Measurements from ENCODE around the gene SETBP1.

Gene SETBP1

GRCh38 chr18:45056926-45057325 is 376.2 kb downstream of the SETBP1 start:
- H3K27me3 Mint-ChIP-seq: no peaks in the 10 kb centered on the region
- H3K4me3 Mint-ChIP-seq: no peak overlapping the region
- no peaks in the 10 kb centered on the region for H3K9me3 Mint-ChIP-seq
- H3K36me3 Mint-ChIP-seq: peaks cover 72% of the 10 kb centered on the region
- no peak for ATAC-seq
- peak overlapping the region; percentile 57 for H3K27ac Mint-ChIP-seq
- H3K4me1 Mint-ChIP-seq: peaks cover 22% of the 10 kb centered on the region

DNA sequence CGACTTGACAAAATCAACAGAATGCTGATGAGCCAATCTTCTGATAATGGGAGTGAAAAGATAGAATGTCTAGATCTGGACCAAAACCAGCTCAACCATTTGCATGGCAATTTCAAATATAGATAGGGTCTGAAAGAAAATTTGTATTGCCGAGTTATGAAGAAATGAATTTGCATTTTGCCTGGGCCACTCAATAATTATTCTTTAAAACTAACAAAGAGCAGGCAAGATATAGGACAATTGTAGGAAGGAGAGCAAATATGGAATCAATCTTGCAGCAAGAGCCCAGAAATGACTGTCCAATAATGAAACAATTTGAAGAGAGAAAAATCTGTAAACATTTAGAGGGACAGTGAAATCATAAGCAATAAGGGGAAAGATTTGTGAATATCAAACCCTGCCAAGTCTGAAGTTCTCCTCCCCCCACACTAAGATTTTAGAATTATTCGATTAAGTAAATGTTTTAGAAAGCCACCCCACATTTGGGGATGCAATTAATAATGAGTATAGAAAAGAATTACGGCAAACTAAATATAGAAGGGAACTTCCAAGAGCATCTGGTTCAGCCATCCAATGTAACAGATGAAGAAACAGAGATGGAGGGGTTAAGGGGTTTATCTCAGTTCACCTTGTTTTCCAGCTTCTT is 377.4 kb downstream of the SETBP1 start:
- ATAC-seq: no peak
- Mint-ChIP-seq H3K36me3 (peaks cover 76% of the 10 kb centered on the region), H3K27ac (peak overlapping the region; percentile 57), H3K27me3 (no peaks in the 10 kb centered on the region), H3K9me3 (no peaks in the 10 kb centered on the region), H3K4me1 (peaks cover 21% of the 10 kb centered on the region), H3K4me3 (no peak overlapping the region)

GRCh38 chr18:45059695-45060094 is 379.0 kb downstream of the SETBP1 start:
- no peaks in the 10 kb centered on the region for H3K27me3 Mint-ChIP-seq
- no peak overlapping the region for H3K4me3 Mint-ChIP-seq
- peaks cover 26% of the 10 kb centered on the region for H3K4me1 Mint-ChIP-seq
- peaks cover 81% of the 10 kb centered on the region for H3K36me3 Mint-ChIP-seq
- H3K9me3 Mint-ChIP-seq: no peaks in the 10 kb centered on the region
- no peak for ATAC-seq
- H3K27ac Mint-ChIP-seq: peak overlapping the region; percentile 57

GRCh38 chr18:45060102-45060501 is 379.4 kb downstream of the SETBP1 start:
- ATAC-seq: no peak
- H3K9me3 Mint-ChIP-seq: no peaks in the 10 kb centered on the region

GRCh38 chr18:45061359-45061758 is 380.7 kb downstream of the SETBP1 start:
- Mint-ChIP-seq H3K9me3 (no peaks in the 10 kb centered on the region), H3K4me1 (peaks cover 35% of the 10 kb centered on the region), H3K36me3 (peaks cover 82% of the 10 kb centered on the region), H3K27ac (no peak overlapping the region), H3K27me3 (no peaks in the 10 kb centered on the region), H3K4me3 (no peak overlapping the region)
- no peak for ATAC-seq

More at GRCh38 chr18:45060102-45060501, 379.4 kb downstream of the SETBP1 start:
- H3K4me3 Mint-ChIP-seq: no peak overlapping the region
- peaks cover 81% of the 10 kb centered on the region for H3K36me3 Mint-ChIP-seq
- H3K4me1 Mint-ChIP-seq: peaks cover 26% of the 10 kb centered on the region
- no peaks in the 10 kb centered on the region for H3K27me3 Mint-ChIP-seq
- H3K27ac Mint-ChIP-seq: peak overlapping the region; percentile 57

DNA sequence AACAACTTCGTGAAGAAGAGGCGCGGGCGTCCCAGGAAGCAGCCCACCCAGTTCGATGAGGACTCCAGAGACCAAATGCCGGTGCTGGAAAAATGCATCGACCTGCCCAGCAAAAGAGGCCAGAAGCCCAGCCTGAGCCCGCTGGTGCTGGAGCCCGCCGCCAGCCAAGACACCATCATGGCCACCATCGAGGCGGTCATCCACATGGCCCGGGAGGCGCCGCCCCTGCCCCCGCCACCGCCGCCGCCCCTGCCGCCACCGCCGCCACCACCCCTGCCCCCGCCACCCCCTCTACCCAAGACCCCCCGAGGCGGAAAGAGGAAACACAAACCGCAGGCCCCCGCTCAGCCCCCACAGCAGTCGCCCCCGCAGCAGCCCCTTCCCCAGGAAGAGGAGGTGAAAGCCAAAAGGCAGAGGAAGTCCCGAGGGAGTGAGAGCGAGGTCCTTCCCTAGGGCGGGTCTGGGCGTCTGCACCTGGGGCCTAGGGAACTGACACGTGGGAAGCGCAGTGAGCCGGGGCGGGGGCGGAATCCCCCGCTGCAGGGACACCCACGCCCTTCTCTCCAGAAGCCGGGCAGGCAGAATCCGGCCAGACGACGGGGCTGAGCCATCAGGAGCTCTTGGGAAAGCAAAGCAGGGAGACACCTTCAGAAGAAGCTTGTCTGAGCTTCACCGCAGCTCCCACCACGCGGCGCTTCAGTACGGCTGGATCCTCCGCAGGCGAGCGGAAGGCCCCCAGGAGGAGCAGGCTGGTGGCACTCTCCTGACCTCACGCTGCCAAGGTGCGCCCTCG is 382.8 kb downstream of the SETBP1 start:
- peaks cover 35% of the 10 kb centered on the region for H3K4me1 Mint-ChIP-seq
- no peaks in the 10 kb centered on the region for H3K9me3 Mint-ChIP-seq
- ATAC-seq: no peak

GRCh38 chr18:45066210-45066609 is 385.5 kb downstream of the SETBP1 start:
- no peaks in the 10 kb centered on the region for H3K27me3 Mint-ChIP-seq
- peak; percentile 60 for ATAC-seq
- no peaks in the 10 kb centered on the region for H3K9me3 Mint-ChIP-seq
- peaks cover 25% of the 10 kb centered on the region for H3K4me1 Mint-ChIP-seq
- H3K36me3 Mint-ChIP-seq: peaks cover 50% of the 10 kb centered on the region
- peak overlapping the region; percentile 63 for H3K27ac Mint-ChIP-seq
- H3K4me3 Mint-ChIP-seq: no peak overlapping the region

More for the DNA sequence above, 382.8 kb downstream of the SETBP1 start:
- Mint-ChIP-seq H3K4me3 (no peak overlapping the region), H3K27ac (no peak overlapping the region), H3K36me3 (peaks cover 68% of the 10 kb centered on the region), H3K27me3 (no peaks in the 10 kb centered on the region)

DNA sequence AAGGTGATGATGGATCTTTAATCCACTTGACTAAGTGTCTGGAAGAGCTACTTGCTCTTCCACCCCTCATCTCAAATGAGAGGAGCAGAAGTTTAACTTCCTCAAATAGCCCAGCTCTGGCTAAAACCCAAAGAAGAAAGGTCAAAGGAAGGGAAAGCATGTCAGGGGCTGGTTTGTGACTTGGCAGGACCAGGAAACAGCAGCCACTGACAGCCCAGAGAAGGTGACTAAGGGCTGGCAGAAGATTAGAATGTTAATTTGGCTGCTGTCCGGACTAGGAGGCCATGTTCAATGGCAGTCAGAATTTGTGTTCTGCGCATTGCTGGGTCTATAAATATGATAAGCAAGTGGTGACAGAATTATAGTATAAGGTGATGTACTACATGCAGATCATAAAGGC is 386.2 kb downstream of the SETBP1 start:
- Mint-ChIP-seq H3K27me3 (no peaks in the 10 kb centered on the region), H3K4me1 (peaks cover 25% of the 10 kb centered on the region), H3K27ac (peak overlapping the region; percentile 63), H3K9me3 (no peaks in the 10 kb centered on the region), H3K4me3 (no peak overlapping the region), H3K36me3 (peaks cover 48% of the 10 kb centered on the region)
- peak; percentile 79 for ATAC-seq

- no peaks in the 10 kb centered on the region for H3K9me3 Mint-ChIP-seq
- no peak for ATAC-seq
- no peak overlapping the region for H3K4me3 Mint-ChIP-seq
- H3K36me3 Mint-ChIP-seq: peaks cover 33% of the 10 kb centered on the region
- no peaks in the 10 kb centered on the region for H3K27me3 Mint-ChIP-seq
- no peak overlapping the region for H3K27ac Mint-ChIP-seq
- H3K4me1 Mint-ChIP-seq: peaks cover 25% of the 10 kb centered on the region
Observed at GRCh38 chr18:45068400-45069094, 387.9 kb downstream of the SETBP1 start.

DNA sequence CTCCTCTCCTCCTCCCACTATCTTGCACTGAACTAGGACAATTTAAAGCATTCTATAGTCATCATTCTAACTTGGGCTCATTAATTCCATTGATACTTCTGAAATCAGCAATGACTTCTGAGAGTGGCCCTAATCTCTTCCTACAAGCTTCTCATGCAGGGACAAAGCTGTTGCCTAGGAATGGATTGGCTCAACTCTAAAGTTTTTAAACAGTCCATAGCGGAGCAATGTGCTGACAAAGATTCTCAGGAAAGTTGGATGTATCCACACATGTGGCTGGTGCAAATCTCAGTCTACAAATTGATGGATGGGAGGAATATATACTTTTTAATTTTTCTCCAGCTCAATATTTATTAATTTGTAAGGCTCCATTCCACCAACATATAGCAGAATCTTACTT is 388.9 kb downstream of the SETBP1 start:
- Mint-ChIP-seq H3K9me3 (no peaks in the 10 kb centered on the region), H3K4me3 (no peak overlapping the region), H3K27me3 (no peaks in the 10 kb centered on the region), H3K4me1 (peaks cover 20% of the 10 kb centered on the region), H3K36me3 (peaks cover 23% of the 10 kb centered on the region), H3K27ac (no peak overlapping the region)
- no peak for ATAC-seq

GRCh38 chr18:45071956-45072355 is 391.3 kb downstream of the SETBP1 start:
- Mint-ChIP-seq H3K9me3 (no peaks in the 10 kb centered on the region), H3K4me1 (peaks cover 5% of the 10 kb centered on the region), H3K27me3 (no peaks in the 10 kb centered on the region), H3K4me3 (no peak overlapping the region), H3K27ac (peak overlapping the region; percentile 41), H3K36me3 (peaks cover 7% of the 10 kb centered on the region)
- no peak for ATAC-seq

GRCh38 chr18:45073556-45073955 is 392.9 kb downstream of the SETBP1 start:
- no peak for ATAC-seq
- Mint-ChIP-seq H3K4me3 (no peak overlapping the region), H3K4me1 (no peaks in the 10 kb centered on the region), H3K27ac (no peak overlapping the region), H3K36me3 (peaks cover 6% of the 10 kb centered on the region), H3K27me3 (no peaks in the 10 kb centered on the region), H3K9me3 (no peaks in the 10 kb centered on the region)

GRCh38 chr18:45081566-45082181 is 401.0 kb downstream of the SETBP1 start:
- Mint-ChIP-seq H3K4me1 (peaks cover 6% of the 10 kb centered on the region), H3K4me3 (no peak overlapping the region), H3K9me3 (peaks cover 3% of the 10 kb centered on the region), H3K27me3 (no peaks in the 10 kb centered on the region), H3K36me3 (peaks cover 10% of the 10 kb centered on the region), H3K27ac (no peak overlapping the region)
- ATAC-seq: no peak

- Mint-ChIP-seq H3K4me3 (no peak overlapping the region), H3K27ac (no peak overlapping the region)
- ATAC-seq: no peak
Observed at GRCh38 chr18:45083226-45083855, 402.7 kb downstream of the SETBP1 start.

GRCh38 chr18:45084206-45084605 is 403.5 kb downstream of the SETBP1 start:
- ATAC-seq: no peak
- peak overlapping the region; percentile 68 for H3K27ac Mint-ChIP-seq
- no peak overlapping the region for H3K4me3 Mint-ChIP-seq
- peaks cover 10% of the 10 kb centered on the region for H3K36me3 Mint-ChIP-seq
- H3K4me1 Mint-ChIP-seq: peaks cover 12% of the 10 kb centered on the region
- H3K9me3 Mint-ChIP-seq: peaks cover 3% of the 10 kb centered on the region
- H3K27me3 Mint-ChIP-seq: no peaks in the 10 kb centered on the region

More at GRCh38 chr18:45083226-45083855, 402.7 kb downstream of the SETBP1 start:
- peaks cover 10% of the 10 kb centered on the region for H3K36me3 Mint-ChIP-seq
- H3K9me3 Mint-ChIP-seq: peaks cover 3% of the 10 kb centered on the region
- H3K4me1 Mint-ChIP-seq: peaks cover 6% of the 10 kb centered on the region
- H3K27me3 Mint-ChIP-seq: no peaks in the 10 kb centered on the region
